Endothelial cell of umbilical vein (primary cell): ENCODE results near the gene AGPAT2. TPM values are rescaled to one million over a fixed set of nuclear protein-coding genes. Genes with fewer than 3 reads are reported as not detected.

Experiments used
- BruUV-seq: library from RNA; stranded (reverse); fragments of 400-500 nt; replicated peaks from 2 replicates; lab custom pipeline; 2021; lab: Mats Ljungman, UMichigan
- CTCF ChIA-PET: fragments of 300-600, 350-600 bp; sonication (Branson Sonifier 250); formaldehyde crosslinking; loops from one replicate; lab custom pipeline; 2021; ENCODE audit warnings: antibody characterized with exemption, inconsistent platforms; lab: Charles Lee
- POLR2A ChIA-PET: fragments of 300-600, 350-600 bp; sonication (Branson Sonifier 250); formaldehyde crosslinking; loops from one replicate; lab custom pipeline; 2021; ENCODE audit warnings: antibody characterized with exemption, inconsistent platforms; lab: Charles Lee
- DNase-seq: peaks from one replicate; pipeline ENCODE4 v3.0.0-alpha.2; 2011; ENCODE audit warnings: low read depth, low spot score
- FAIRE-seq: peaks from 2 replicates; lab custom pipeline; 2011; peaks lifted over from hg19 to GRCh38; lab: Jason Lieb, UNC
- H2AFZ ChIP-seq: 2 replicates; pipeline ENCODE4 v1.6.0; 2012; ENCODE audit warnings: low read depth, low read length, control low read depth, inconsistent platforms
- H3K27ac ChIP-seq: 2 replicates; pipeline ENCODE4 v1.5.1; 2011; ENCODE audit warnings: low read depth, mild to moderate bottlenecking, control low read depth, low read length, moderate library complexity; ENCODE audit not compliant: insufficient read depth
- H3K27me3 ChIP-seq, 2 experiments: 2 replicates each; pipeline versions ENCODE4 v1.6.0 to v1.6.1; 2011; ENCODE audit warnings: low read length in 2 of 2, mixed read lengths in 1 of 2; ENCODE audit not compliant: control insufficient read depth in 2 of 2, insufficient read depth in 2 of 2
- H3K36me3 ChIP-seq, 2 experiments: 2 replicates in 1 of 2; 3 replicates in 1 of 2; pipeline ENCODE4 v1.5.1; 2011; ENCODE audit warnings: low read length in 2 of 2, mild to moderate bottlenecking in 1 of 2, moderate library complexity in 1 of 2; ENCODE audit not compliant: control insufficient read depth in 2 of 2, insufficient read depth in 2 of 2; ENCODE audit errors: extremely low read depth in 1 of 2
- H3K4me1 ChIP-seq: 3 replicates; pipeline ENCODE4 v1.5.1; 2011; ENCODE audit warnings: mild to moderate bottlenecking, low read length; ENCODE audit not compliant: control insufficient read depth, insufficient read depth; ENCODE audit errors: extremely low read depth
- H3K4me2 ChIP-seq: 2 replicates; pipeline ENCODE4 v1.6.1; 2011; ENCODE audit warnings: low read length, control low read depth, mixed read lengths; ENCODE audit not compliant: insufficient read depth
- H3K4me3 ChIP-seq, 3 experiments: fragments of 200-600 bp in 1 of 3; sonication (generic), shearing (Covaris generic) in 1 of 3; replicated peaks in 1 of 3; 2 replicates each; pipeline ENCODE4 v1.5.1; 2011 to 2016; ENCODE audit warnings: control low read depth in 3 of 3, low read length in 3 of 3, mild to moderate bottlenecking in 2 of 3, inconsistent platforms in 1 of 3, low read depth in 1 of 3, moderate library complexity in 1 of 3; ENCODE audit not compliant: insufficient read depth in 1 of 3
- H3K79me2 ChIP-seq: 2 replicates; pipeline ENCODE4 v1.6.0; 2012; ENCODE audit warnings: low read length, inconsistent platforms; ENCODE audit not compliant: control insufficient read depth, insufficient read depth
- H3K9ac ChIP-seq: replicated peaks from 2 replicates; pipeline ENCODE3; 2011; ENCODE audit warnings: low read length, control low read depth; ENCODE audit not compliant: insufficient read depth; ENCODE audit errors: extremely low read depth
- H3K9me1 ChIP-seq: replicated peaks from 3 replicates; pipeline ENCODE4 v1.6.0; 2011; ENCODE audit warnings: mild to moderate bottlenecking, low read length; ENCODE audit not compliant: control insufficient read depth, insufficient read depth; ENCODE audit errors: extremely low read depth
- H3K9me3 ChIP-seq: replicated peaks from 2 replicates; pipeline ENCODE4 v1.5.1; 2012; ENCODE audit warnings: low read length, inconsistent platforms; ENCODE audit not compliant: control insufficient read depth, insufficient read depth
- H4K20me1 ChIP-seq: replicated peaks from 2 replicates; pipeline ENCODE3; 2011; ENCODE audit warnings: mild to moderate bottlenecking, low read length; ENCODE audit not compliant: control insufficient read depth, insufficient read depth; ENCODE audit errors: extremely low read depth
- CTCF ChIP-seq, 2 donors: IDR thresholded peaks; 1 replicate in 1 of 2; 2 replicates in 1 of 2; pipeline ENCODE4 v1.5.1; 2011; ENCODE audit warnings: low read length in 2 of 2, mild to moderate bottlenecking in 2 of 2, moderate library complexity in 2 of 2, control low read depth in 1 of 2, inconsistent platforms in 1 of 2, low read depth in 1 of 2; ENCODE audit not compliant: insufficient read depth in 1 of 2; ENCODE audit errors: extremely low read depth in 1 of 2
- EZH2 ChIP-seq: IDR thresholded peaks from 2 replicates; pipeline ENCODE4 v1.6.1; 2012; ENCODE audit warnings: borderline replicate concordance, low read depth, mild to moderate bottlenecking, moderate library complexity, low read length, inconsistent platforms; ENCODE audit not compliant: severe bottlenecking
- FOS ChIP-seq: IDR thresholded peaks from 2 replicates; pipeline ENCODE4 v1.6.1; 2011; ENCODE audit warnings: mild to moderate bottlenecking, low read length, moderate library complexity, borderline replicate concordance; ENCODE audit not compliant: insufficient read depth
- GATA2 ChIP-seq: IDR thresholded peaks from 2 replicates; pipeline ENCODE4 v1.7.0; 2011; ENCODE audit warnings: low read depth, mild to moderate bottlenecking, moderate library complexity, mixed read lengths, low read length; ENCODE audit not compliant: insufficient read length, insufficient read depth
- MAX ChIP-seq: IDR thresholded peaks from 2 replicates; pipeline ENCODE4 v1.6.1; 2011; ENCODE audit not compliant: insufficient read depth, insufficient read length
- POLR2A ChIP-seq: IDR thresholded peaks from 2 replicates; pipeline ENCODE4 v1.6.1; 2012; ENCODE audit warnings: low read depth, mild to moderate bottlenecking, control low read depth, low read length
- POLR2AphosphoS5 ChIP-seq: IDR thresholded peaks from 2 replicates; pipeline ENCODE4 v1.6.1; 2012; ENCODE audit warnings: low read depth, mild to moderate bottlenecking, control low read depth, low read length, moderate library complexity; ENCODE audit not compliant: insufficient read depth
- dilution Hi-C: fragments of 300-500 bp; cut with MboI; formaldehyde crosslinking; loops from one replicate; pipeline ENCODE4 v1.15.0; 2019; ENCODE audit warnings: low sequenced_read_pairs; ENCODE audit not compliant: extremely low pct_ligation_motif_present
- intact Hi-C: fragments of 100-400 bp; cut with micrococcal nuclease; formaldehyde crosslinking; loops from one replicate; pipeline ENCODE4 v1.10.0; 2022
- polyA plus RNA-seq, 4 experiments: library from polyadenylated mRNA; depleted of rRNA in 3 of 4; stranded (reverse) in 3 of 4; unstranded in 1 of 4; fragments of >200 nt; gene quantifications; 2 replicates each; pipeline versions ENCODE4 v1.2.1 to v1.2.3, GENCODE V29; 2011 to 2012; ENCODE audit warnings: missing spikeins in 1 of 4
- total RNA-seq: library from RNA; stranded (reverse); gene quantifications from 2 replicates; pipeline ENCODE4 v1.2.3, GENCODE V29; 2021

AGPAT2 gene
- total and polyA plus RNA-seq, 2 donors (not counting 3 experiments of a cell fraction or from before 2014, with no cell fraction given) = 45.5 to 55.3 TPM

GRCh38 chr9:136630662-136630992 is 56.6 kb downstream of the AGPAT2 start:
- H3K9ac ChIP-seq = no peak overlapping the region
- dilution Hi-C loops (no loop called here), intact Hi-C loops (loop anchor here (1.0 kb wide), 1 partner anchor 119 kb away; no protein-coding TSS in a partner anchor)
- ChIA-PET POLR2A (no interaction called here), CTCF (no interaction called here)
- H3K27me3 ChIP-seq = no peaks in the 10 kb centered on the region
- no peaks in the 10 kb centered on the region for H3K9me3 ChIP-seq
- peaks cover 1% of the 10 kb centered on the region for H3K4me1 ChIP-seq
- no peak overlapping the region for H2AFZ ChIP-seq
- peak; percentile 10 for TF ChIP-seq MAX
- no peak for TF ChIP-seq EZH2
- no peaks in the 10 kb centered on the region for H3K79me2 ChIP-seq
- FAIRE-seq (no peak), DNase-seq (no peak)
- H3K9me1 ChIP-seq = no peaks in the 10 kb centered on the region
- no peak overlapping the region for H3K27ac ChIP-seq
- H3K4me3 ChIP-seq = no peak overlapping the region
- no TSS peak for BruUV-seq
- H3K36me3 ChIP-seq = no peaks in the 10 kb centered on the region
- no peak overlapping the region for H3K4me2 ChIP-seq
- no peaks in the 10 kb centered on the region for H4K20me1 ChIP-seq

GRCh38 chr9:136629879-136630661 is 57.2 kb downstream of the AGPAT2 start:
- Histone ChIP-seq H3K27me3 (no peaks in the 10 kb centered on the region), H3K4me3 (no peak overlapping the region), H3K4me2 (no peak overlapping the region), H3K4me1 (peaks cover 7% of the 10 kb centered on the region), H2AFZ (no peak overlapping the region), H3K36me3 (no peaks in the 10 kb centered on the region), H3K27ac (no peak overlapping the region), H3K9me1 (no peaks in the 10 kb centered on the region), H3K9ac (no peak overlapping the region), H4K20me1 (no peaks in the 10 kb centered on the region), H3K79me2 (no peaks in the 10 kb centered on the region), H3K9me3 (no peaks in the 10 kb centered on the region)
- dilution Hi-C loops (no loop called here), intact Hi-C loops (loop anchor here (1.0 kb wide), 1 partner anchor 119 kb away; no protein-coding TSS in a partner anchor)
- no peak for TF ChIP-seq FOS
- TF ChIP-seq POLR2AphosphoS5 = no peak
- TF ChIP-seq POLR2A = no peak
- TF ChIP-seq MAX = no peak
- TF ChIP-seq GATA2 = no peak
- peak; percentile 79 to 84 for TF ChIP-seq CTCF (IDR thresholded peaks at IDR 0.05; ENCODE audit: extremely low read depth in 1 of 2, insufficient read depth in 1 of 2, low read depth in 1 of 2, low read length in 2 of 2)
- DNase-seq = peak; percentile 57
- ChIA-PET CTCF (interaction anchor here (1.0 to 7.3 kb wide), 6 partner anchors 9 to 143 kb away, joined by 3 to 261 read pairs (median 4); no protein-coding TSS in a partner anchor), POLR2A (interaction anchor here (1.2 kb wide), 1 partner anchor 91 kb away, joined by 4 read pairs; no protein-coding TSS in a partner anchor)
- no TSS peak for BruUV-seq
- peak; percentile 63 for FAIRE-seq
